Thyroid gland (tissue), 4 donors: ENCODE measurements around the gene RAB35.
"Not testable (repeated sequence)": the region's sequence is repeated elsewhere in the genome, so short reads cannot be mapped to it uniquely, and the experiment has no call there.

Experiments used
- CTCF ChIP-seq, 6 experiments: fragments of 200-600 bp in 3 of 6; fragments of 450-650 bp in 3 of 6; sonication (generic) in 3 of 6; IDR thresholded peaks; one replicate each; pipeline ENCODE4 v1.5.1; 2016 to 2019; ENCODE audit warnings: antibody characterized with exemption in 6 of 6, mild to moderate bottlenecking in 2 of 6, inconsistent platforms in 1 of 6, moderate library complexity in 1 of 6
- POLR2A ChIP-seq, 2 donors: fragments of 450-650 bp; IDR thresholded peaks; one replicate each; pipeline ENCODE4 v1.6.1; 2017; ENCODE audit warnings: antibody characterized with exemption in 2 of 2, mild to moderate bottlenecking in 2 of 2, moderate library complexity in 1 of 2

- not testable (repeated sequence) for TF ChIP-seq CTCF, POLR2A (IDR thresholded peaks at IDR 0.05)
Observed at GRCh38 chr12:120045367-120045766, 71.2 kb downstream of the RAB35 start.
